HEK293 (cell line): ENCODE data around the gene GAREM1.

Source experiments
- PRDM2 ChIP-seq: fragments of 450-650 bp; formaldehyde crosslinking; IDR thresholded peaks from 2 replicates; pipeline ENCODE4 v1.5.1; 2016; ENCODE audit warnings: missing biosample characterization, missing genetic modification characterization, borderline replicate concordance
- ZNF423 ChIP-seq: fragments of 450-650 bp; formaldehyde crosslinking; IDR thresholded peaks from 2 replicates; pipeline ENCODE4 v1.5.1; 2016; ENCODE audit warnings: missing biosample characterization, missing genetic modification characterization
- ZNF449 ChIP-seq: fragments of 450-650 bp; formaldehyde crosslinking; IDR thresholded peaks from 2 replicates; pipeline ENCODE4 v1.5.1; 2017; ENCODE audit warnings: missing biosample characterization, mild to moderate bottlenecking, missing genetic modification characterization, moderate library complexity
- ZNF664 ChIP-seq: fragments of 450-650 bp; formaldehyde crosslinking; IDR thresholded peaks from 2 replicates; pipeline ENCODE4 v1.5.1; 2016; ENCODE audit warnings: missing biosample characterization, missing genetic modification characterization
- TF ChIP-seq, protein P1 (sequence below): fragments of 450-650 bp; formaldehyde crosslinking; IDR thresholded peaks from 2 replicates; pipeline ENCODE4 v1.5.1; 2016; ENCODE audit warnings: missing biosample characterization, missing genetic modification characterization
- TF ChIP-seq, protein P2 (sequence below): fragments of 450-650 bp; formaldehyde crosslinking; IDR thresholded peaks from 2 replicates; pipeline ENCODE4 v1.5.1; 2016; ENCODE audit warnings: missing biosample characterization, missing genetic modification characterization

DNA sequence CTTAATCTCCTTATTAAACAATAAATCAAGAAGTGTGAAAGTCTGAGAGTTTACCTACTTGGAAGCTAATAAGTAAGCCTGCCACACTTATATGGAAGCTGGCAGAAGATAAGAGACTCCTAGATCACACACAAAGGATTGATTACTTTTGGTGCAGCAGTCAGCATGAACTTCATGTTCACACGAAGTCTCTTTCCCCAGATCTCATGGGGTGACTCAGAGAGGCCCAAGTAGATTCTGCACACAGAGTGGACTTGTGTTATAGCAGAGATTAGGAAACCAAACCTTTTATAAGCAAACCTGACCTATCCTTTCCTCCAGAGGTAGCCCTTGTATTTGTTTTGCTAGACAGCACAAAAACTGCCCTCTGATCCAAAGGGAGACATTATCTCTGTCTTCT lies 9.9 kb upstream of the GAREM1 start:
- TF ChIP-seq, protein P1, sequence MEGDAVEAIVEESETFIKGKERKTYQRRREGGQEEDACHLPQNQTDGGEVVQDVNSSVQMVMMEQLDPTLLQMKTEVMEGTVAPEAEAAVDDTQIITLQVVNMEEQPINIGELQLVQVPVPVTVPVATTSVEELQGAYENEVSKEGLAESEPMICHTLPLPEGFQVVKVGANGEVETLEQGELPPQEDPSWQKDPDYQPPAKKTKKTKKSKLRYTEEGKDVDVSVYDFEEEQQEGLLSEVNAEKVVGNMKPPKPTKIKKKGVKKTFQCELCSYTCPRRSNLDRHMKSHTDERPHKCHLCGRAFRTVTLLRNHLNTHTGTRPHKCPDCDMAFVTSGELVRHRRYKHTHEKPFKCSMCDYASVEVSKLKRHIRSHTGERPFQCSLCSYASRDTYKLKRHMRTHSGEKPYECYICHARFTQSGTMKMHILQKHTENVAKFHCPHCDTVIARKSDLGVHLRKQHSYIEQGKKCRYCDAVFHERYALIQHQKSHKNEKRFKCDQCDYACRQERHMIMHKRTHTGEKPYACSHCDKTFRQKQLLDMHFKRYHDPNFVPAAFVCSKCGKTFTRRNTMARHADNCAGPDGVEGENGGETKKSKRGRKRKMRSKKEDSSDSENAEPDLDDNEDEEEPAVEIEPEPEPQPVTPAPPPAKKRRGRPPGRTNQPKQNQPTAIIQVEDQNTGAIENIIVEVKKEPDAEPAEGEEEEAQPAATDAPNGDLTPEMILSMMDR (tag by site-specific recombination), result no peak
- TF ChIP-seq, protein P2, sequence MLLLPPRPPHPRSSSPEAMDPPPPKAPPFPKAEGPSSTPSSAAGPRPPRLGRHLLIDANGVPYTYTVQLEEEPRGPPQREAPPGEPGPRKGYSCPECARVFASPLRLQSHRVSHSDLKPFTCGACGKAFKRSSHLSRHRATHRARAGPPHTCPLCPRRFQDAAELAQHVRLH, result no peak
- TF ChIP-seq ZNF423 (tag by site-specific recombination) (no peak), ZNF664 (tag by site-specific recombination) (no peak), PRDM2 (tag by site-specific recombination) (no peak), ZNF449 (tag by site-specific recombination) (no peak)
